Astrocyte (in vitro differentiated cells and primary cell): ENCODE data around the gene MB.

Source experiments
- EZH2 ChIP-seq: IDR thresholded peaks from 2 replicates; pipeline ENCODE4 v1.6.1; 2012; ENCODE audit warnings: mild to moderate bottlenecking, low read length, inconsistent platforms; ENCODE audit not compliant: insufficient read depth
- TF ChIP-seq, protein P1 (sequence below): IDR thresholded peaks from 2 replicates; pipeline ENCODE4 v1.5.1; 2011; ENCODE audit warnings: low read depth, mild to moderate bottlenecking, inconsistent platforms, low read length, moderate library complexity; ENCODE audit not compliant: insufficient read depth

DNA sequence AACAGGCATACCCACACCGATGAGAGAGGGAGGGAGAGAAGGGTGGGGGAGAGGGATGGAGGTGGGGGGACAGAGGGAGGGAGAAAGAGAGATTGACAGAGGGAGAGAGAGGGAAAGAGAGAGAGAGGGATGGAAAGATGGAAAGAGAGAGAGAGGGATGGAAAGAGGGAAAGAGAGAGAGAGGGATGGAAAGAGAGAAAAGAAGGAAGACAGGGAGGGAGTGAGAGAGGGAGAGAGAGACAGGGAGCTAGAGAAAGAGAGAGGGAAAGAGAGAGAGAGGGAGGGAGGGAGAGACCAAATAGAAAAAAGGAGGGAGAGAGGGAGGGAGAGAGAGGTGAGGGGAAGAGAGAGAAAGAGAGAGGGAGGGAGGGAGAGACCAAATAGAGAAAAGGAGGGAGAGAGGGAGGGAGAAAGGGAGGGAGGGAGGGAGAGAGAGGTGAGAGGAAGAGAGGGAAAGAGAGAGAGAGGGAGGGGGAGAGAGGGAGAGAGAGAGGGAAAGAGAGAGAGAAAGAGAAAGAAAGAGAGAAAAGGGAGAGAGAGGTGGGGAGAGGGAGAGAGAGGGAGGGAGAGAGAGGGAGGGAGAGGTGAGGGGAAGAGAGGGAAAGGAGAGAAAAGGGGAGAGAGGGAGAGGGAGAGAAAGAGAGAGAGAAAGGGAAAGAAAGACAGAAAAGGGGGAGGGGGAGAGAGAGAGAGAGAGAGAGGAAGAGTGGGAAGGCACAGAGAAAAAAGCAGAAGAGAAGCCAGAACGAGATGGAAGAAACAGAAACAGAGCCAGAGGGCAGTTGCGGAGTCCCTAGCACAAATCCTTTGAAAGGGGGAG lies 23.8 kb downstream of the MB start:
- TF ChIP-seq, protein P1, sequence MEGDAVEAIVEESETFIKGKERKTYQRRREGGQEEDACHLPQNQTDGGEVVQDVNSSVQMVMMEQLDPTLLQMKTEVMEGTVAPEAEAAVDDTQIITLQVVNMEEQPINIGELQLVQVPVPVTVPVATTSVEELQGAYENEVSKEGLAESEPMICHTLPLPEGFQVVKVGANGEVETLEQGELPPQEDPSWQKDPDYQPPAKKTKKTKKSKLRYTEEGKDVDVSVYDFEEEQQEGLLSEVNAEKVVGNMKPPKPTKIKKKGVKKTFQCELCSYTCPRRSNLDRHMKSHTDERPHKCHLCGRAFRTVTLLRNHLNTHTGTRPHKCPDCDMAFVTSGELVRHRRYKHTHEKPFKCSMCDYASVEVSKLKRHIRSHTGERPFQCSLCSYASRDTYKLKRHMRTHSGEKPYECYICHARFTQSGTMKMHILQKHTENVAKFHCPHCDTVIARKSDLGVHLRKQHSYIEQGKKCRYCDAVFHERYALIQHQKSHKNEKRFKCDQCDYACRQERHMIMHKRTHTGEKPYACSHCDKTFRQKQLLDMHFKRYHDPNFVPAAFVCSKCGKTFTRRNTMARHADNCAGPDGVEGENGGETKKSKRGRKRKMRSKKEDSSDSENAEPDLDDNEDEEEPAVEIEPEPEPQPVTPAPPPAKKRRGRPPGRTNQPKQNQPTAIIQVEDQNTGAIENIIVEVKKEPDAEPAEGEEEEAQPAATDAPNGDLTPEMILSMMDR = no peak
- no peak for TF ChIP-seq EZH2
